Lung (tissue), 12 donors: ENCODE results near the gene SLC23A2. TPM values are rescaled to one million over a fixed set of nuclear protein-coding genes. Genes with fewer than 3 reads are reported as not detected.

Experiments
- ATAC-seq: fragments of 200-7000 bp; cut with Tn5 transposase; one replicate; pipeline ENCODE4 v1.9.1; 2020; ENCODE audit warnings: moderate number of reproducible peaks; ENCODE audit not compliant: insufficient read depth, low FRiP score
- DNase-seq, 3 donors: peaks; one replicate each; pipeline ENCODE4 v3.0.0-alpha.2; 2013 to 2017
- H3K27ac ChIP-seq, 2 donors: one replicate each; pipeline ENCODE4 v1.5.1; 2013; ENCODE audit warnings: mild to moderate bottlenecking in 2 of 2, moderate library complexity in 2 of 2, control low read depth in 1 of 2, inconsistent platforms in 1 of 2, low read depth in 1 of 2, low read length in 1 of 2
- H3K27me3 ChIP-seq, 3 donors: one replicate each; pipeline ENCODE4 v1.5.1; 2013; ENCODE audit warnings: low read length in 2 of 3; ENCODE audit not compliant: control insufficient read depth in 3 of 3, insufficient read depth in 3 of 3
- H3K36me3 ChIP-seq, 4 donors: one replicate each; pipeline ENCODE4 v1.5.1; 2013; ENCODE audit warnings: low read length in 4 of 4, mild to moderate bottlenecking in 1 of 4, moderate library complexity in 1 of 4; ENCODE audit not compliant: control insufficient read depth in 4 of 4, insufficient read depth in 4 of 4
- H3K4me1 ChIP-seq, 5 donors: one replicate each; pipeline ENCODE4 v1.5.1; 2013; ENCODE audit warnings: low read length in 5 of 5, mild to moderate bottlenecking in 2 of 5, moderate library complexity in 1 of 5; ENCODE audit not compliant: control insufficient read depth in 5 of 5, insufficient read depth in 5 of 5
- H3K4me3 ChIP-seq: one replicate; pipeline ENCODE4 v1.5.1; 2013; ENCODE audit warnings: mild to moderate bottlenecking, control low read depth, moderate library complexity
- H3K9ac ChIP-seq, 2 donors: one replicate each; pipeline ENCODE4 v1.5.1; 2013; ENCODE audit warnings: low read length in 2 of 2, control low read depth in 1 of 2; ENCODE audit not compliant: insufficient read depth in 1 of 2
- H3K9me3 ChIP-seq, 4 donors: one replicate each; pipeline ENCODE4 v1.5.1; 2013; ENCODE audit warnings: low read length in 3 of 4, mild to moderate bottlenecking in 1 of 4, moderate library complexity in 1 of 4; ENCODE audit not compliant: control insufficient read depth in 4 of 4, insufficient read depth in 3 of 4
- CTCF ChIP-seq: IDR thresholded peaks from 2 replicates; pipeline ENCODE4 v1.5.1; 2012; ENCODE audit warnings: mild to moderate bottlenecking; ENCODE audit errors: control extremely low read depth, extremely low read depth
- WGBS, 2 donors: extraction: QIAGEN DNeasy Blood & Tissue Kit; methylation state at CpG; one replicate each; pipeline ENCODE4 v1.1.7; 2013; 5-methylcytosine and 5-hydroxymethylcytosine counted together
- polyA plus RNA-seq, 2 donors: library from polyadenylated mRNA; stranded (reverse); fragments of 200-250 nt; gene quantifications; one replicate each; pipeline ENCODE4 v1.2.1, GENCODE V29; 2013
- total RNA-seq, 2 donors: library from RNA; depleted of rRNA in 1 of 2; stranded (reverse); fragments of >200 nt in 1 of 2; gene quantifications; one replicate each; pipeline ENCODE4 v1.2.1, GENCODE V29; 2014 to 2021
- donor health status: control.
- donor health status: control.
- donor health status: Bipolar disorder and iron deficiency.
- donor health status: healthy.
- donor health status: DM: yes; HTN: yes; CAD: no.

SLC23A2 gene
- total and polyA plus RNA-seq, 4 donors, result 6.0 to 23.5 (median 14.3) TPM

DNA sequence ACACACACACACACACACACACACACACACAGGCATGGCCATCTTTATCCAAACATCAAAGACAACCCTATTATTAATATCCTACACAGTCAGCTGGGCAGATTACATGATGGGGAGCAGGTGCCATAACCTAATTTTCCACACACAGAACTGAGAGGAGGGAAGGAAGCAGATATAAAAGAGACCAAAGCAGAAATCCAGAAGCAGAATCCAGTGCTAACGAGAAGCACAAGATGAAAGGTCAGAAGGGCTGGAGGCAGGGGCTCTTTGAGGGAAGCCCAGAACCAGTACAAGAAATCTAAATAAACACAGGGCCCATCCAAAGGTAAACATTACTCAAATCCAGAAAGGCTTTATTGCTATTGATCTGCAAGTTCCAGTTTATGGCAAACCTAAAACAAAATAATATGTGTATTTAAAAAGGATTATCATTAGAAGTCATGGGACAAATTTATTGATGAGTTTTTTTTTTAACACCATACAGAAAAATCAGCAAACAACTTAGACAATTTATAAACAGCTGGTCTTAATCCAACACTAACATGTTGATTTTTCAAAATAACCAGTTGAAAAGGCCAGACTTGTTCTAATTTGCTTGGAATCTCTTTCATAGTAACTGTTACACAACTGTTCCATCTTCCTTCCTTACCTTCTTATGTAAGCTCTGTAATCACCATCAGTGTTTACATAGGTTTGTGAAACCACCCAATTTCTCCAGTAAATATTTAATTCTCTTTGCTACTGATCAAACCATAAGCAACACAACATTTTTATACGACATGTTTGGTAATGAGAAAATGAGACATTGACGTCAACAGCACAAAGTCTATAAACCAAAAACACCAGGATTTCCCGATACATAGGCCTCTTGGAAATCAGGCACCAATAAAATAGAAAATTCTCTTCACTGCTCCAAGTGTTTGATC lies 34.2 kb downstream of the SLC23A2 start:
- Histone ChIP-seq H3K4me3 (no peak overlapping the region), H3K27ac (no peak overlapping the region), H3K36me3 (peaks cover 4 to 9% (median 6%) of the 10 kb centered on the region in 4 donors), H3K27me3 (no peaks in the 10 kb centered on the region), H3K9ac (peak overlapping the region in 1 of 2 donors; percentile 37), H3K9me3 (no peaks in the 10 kb centered on the region), H3K4me1 (peaks cover 0 to 7% (median 0%) of the 10 kb centered on the region in 5 donors)
- no peak for TF ChIP-seq CTCF
- ATAC-seq (no peak), DNase-seq (no peak)
- 47 to 65% methylated on average over 4 of the region's 4 CpGs for WGBS, 2 donors

DNA sequence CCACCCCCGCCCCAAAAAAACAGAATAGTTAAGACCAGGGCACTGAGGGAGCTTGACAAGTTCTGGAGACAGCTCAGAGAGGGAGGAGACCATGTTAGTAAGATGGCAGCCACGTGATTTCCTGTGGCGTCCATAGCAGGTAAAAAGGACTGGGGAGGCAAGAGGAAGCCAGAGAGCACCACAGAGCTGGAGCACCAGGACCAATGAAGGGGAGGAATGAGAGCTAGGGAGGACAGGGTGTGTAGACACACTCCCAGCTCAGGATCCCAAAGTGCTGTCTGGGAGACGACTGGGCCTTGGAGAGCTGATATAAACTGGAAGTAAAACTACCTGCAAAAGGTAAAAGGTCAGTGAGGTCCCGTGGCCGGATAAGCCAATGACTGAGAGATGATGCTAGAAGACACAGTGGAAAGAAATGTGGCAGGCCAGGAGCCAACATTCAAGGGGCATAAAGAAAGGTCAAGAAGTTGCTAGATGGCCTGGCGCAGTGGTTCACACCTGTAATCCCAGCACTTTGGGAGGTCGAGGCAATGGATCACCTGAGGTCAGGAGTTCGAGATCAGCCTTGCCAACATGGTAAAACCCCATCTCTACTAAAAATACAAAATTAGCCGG lies 39.0 kb downstream of the SLC23A2 start:
- Histone ChIP-seq H3K9ac (no peak overlapping the region), H3K27ac (peak overlapping the region in 1 of 2 donors; percentile 36)
- ATAC-seq, result no peak

DNA sequence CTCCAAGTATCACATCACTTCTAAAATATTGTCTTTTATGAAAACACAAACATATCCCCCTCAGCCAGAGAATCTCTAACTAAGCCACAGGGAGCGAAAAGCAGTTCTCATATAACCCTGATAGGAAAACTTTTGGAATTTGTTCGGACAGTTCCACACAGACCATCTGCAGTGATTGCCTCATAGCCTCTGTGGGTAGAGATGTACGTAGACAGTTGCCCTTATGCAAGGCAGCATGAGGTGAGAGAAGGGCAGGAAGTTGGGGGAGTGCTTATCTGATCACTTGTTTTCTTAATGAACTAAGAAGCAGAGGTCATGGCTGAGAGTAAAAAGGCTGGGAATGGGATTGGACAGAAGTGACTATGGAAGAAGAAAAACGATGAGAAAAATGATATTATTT lies 39.6 kb downstream of the SLC23A2 start:
- H3K27me3 ChIP-seq, result no peaks in the 10 kb centered on the region
- H3K4me1 ChIP-seq, result peaks cover 0 to 7% (median 6%) of the 10 kb centered on the region in 5 donors
- H3K36me3 ChIP-seq, result no peaks in the 10 kb centered on the region
- ATAC-seq, result peak; percentile 58
- 39 to 54% methylated on average over 4 of the region's 4 CpGs for WGBS, 2 donors
- no peak overlapping the region for H3K4me3 ChIP-seq
- no peak for TF ChIP-seq CTCF
- peak in 1 of 3 donors; percentile 41 for DNase-seq
- no peak overlapping the region for H3K27ac ChIP-seq
- H3K9me3 ChIP-seq, result no peaks in the 10 kb centered on the region
- no peak overlapping the region for H3K9ac ChIP-seq

More for the DNA sequence above, 39.0 kb downstream of the SLC23A2 start:
- H3K4me3 ChIP-seq, result no peak overlapping the region
- TF ChIP-seq CTCF, result no peak
- DNase-seq, result no peak
- 81 to 83% methylated on average over 10 of the region's 10 CpGs for whole genome bisulfite sequencing, 2 donors
- no peaks in the 10 kb centered on the region for H3K27me3 ChIP-seq
- H3K9me3 ChIP-seq, result no peaks in the 10 kb centered on the region
- H3K36me3 ChIP-seq, result no peaks in the 10 kb centered on the region
- peaks cover 0 to 7% (median 6%) of the 10 kb centered on the region in 5 donors for H3K4me1 ChIP-seq
